ENCODE measurements around the gene LPGAT1. TPM values are rescaled to one million over a fixed set of nuclear protein-coding genes. Genes with fewer than 3 reads are reported as not detected.

LPGAT1 gene
- total RNA-seq, 4 donors from 2014 or later, result 13.7 to 86.3 (median 26.7) TPM

- intact Hi-C loops (cut with DNase I; ENCODE audit: low total_unique reads), result no loop called here
- WGBS, 2 donors, result 83 to 84% methylated on average over 4 of the region's 4 CpGs
- H3K4me3 ChIP-seq (ENCODE audit: low read depth, poor library complexity, severe bottlenecking), result no peak overlapping the region
- TF ChIP-seq POLR2A (IDR thresholded peaks at IDR 0.05) (no peak), CTCF (IDR thresholded peaks at IDR 0.05) (no peak)
- no peak for DNase-seq (ENCODE audit: low spot score in 2 of 2)
Observed at GRCh38 chr1:211775170-211775569, 55.4 kb downstream of the LPGAT1 start.

- H3K4me3 ChIP-seq (ENCODE audit: low read depth, poor library complexity, severe bottlenecking), result no peak overlapping the region
- TF ChIP-seq POLR2A (IDR thresholded peaks at IDR 0.05), result no peak
- TF ChIP-seq CTCF (IDR thresholded peaks at IDR 0.05), result no peak
- 89 to 91% methylated on average over 1 of the region's 1 CpG for WGBS, 2 donors
- no peak for DNase-seq (ENCODE audit: low spot score in 2 of 2)
- intact Hi-C loops (cut with DNase I; ENCODE audit: low total_unique reads), result no loop called here
Observed at GRCh38 chr1:211764701-211765100, 65.9 kb downstream of the LPGAT1 start.

- no peak for DNase-seq (ENCODE audit: low spot score in 2 of 2)
- TF ChIP-seq POLR2A (IDR thresholded peaks at IDR 0.05) (no peak), CTCF (IDR thresholded peaks at IDR 0.05) (no peak)
- H3K4me3 ChIP-seq (ENCODE audit: low read depth, poor library complexity, severe bottlenecking), result no peak overlapping the region
- 96 to 98% methylated on average over 3 of the region's 3 CpGs for WGBS, 2 donors
- intact Hi-C loops (cut with DNase I; ENCODE audit: low total_unique reads), result no loop called here
Observed at GRCh38 chr1:211762206-211762605, 68.4 kb downstream of the LPGAT1 start.

- TF ChIP-seq CTCF (IDR thresholded peaks at IDR 0.05) (no peak), POLR2A (IDR thresholded peaks at IDR 0.05) (no peak)
- no peak overlapping the region for H3K4me3 ChIP-seq (ENCODE audit: low read depth, poor library complexity, severe bottlenecking)
- no peak for DNase-seq (ENCODE audit: low spot score in 2 of 2)
- intact Hi-C loops (cut with DNase I; ENCODE audit: low total_unique reads), result no loop called here
Observed at GRCh38 chr1:211761400-211761799, 69.2 kb downstream of the LPGAT1 start.

GRCh38 chr1:211756471-211757020, 74.0 kb downstream of the LPGAT1 start:
- DNase-seq (ENCODE audit: low spot score in 2 of 2), result no peak
- TF ChIP-seq CTCF (IDR thresholded peaks at IDR 0.05) (no peak), POLR2A (IDR thresholded peaks at IDR 0.05) (no peak)
- WGBS, 2 donors, result 97 to 98% methylated on average over 7 of the region's 7 CpGs
- H3K4me3 ChIP-seq (ENCODE audit: low read depth, poor library complexity, severe bottlenecking), result no peak overlapping the region
- intact Hi-C loops (cut with DNase I; ENCODE audit: low total_unique reads), result no loop called here

- H3K4me3 ChIP-seq (ENCODE audit: low read depth, poor library complexity, severe bottlenecking), result no peak overlapping the region
- intact Hi-C loops (cut with DNase I; ENCODE audit: low total_unique reads), result no loop called here
- DNase-seq (ENCODE audit: low spot score in 2 of 2), result no peak
- WGBS, 2 donors, result 91% methylated on average over 4 of the region's 4 CpGs
- TF ChIP-seq POLR2A (IDR thresholded peaks at IDR 0.05) (no peak), CTCF (IDR thresholded peaks at IDR 0.05) (no peak)
Observed at GRCh38 chr1:211753649-211754251, 76.8 kb downstream of the LPGAT1 start.

All from lower leg skin (tissue), 4 donors.